CD8-positive, alpha-beta memory T cell (primary cell): ENCODE data around the gene SEPHS2. TPM values are rescaled to one million over a fixed set of nuclear protein-coding genes. Genes with fewer than 3 reads are reported as not detected.
"Not testable (repeated sequence)": the region's sequence is repeated elsewhere in the genome, so short reads cannot be mapped to it uniquely, and the experiment has no call there.

Experiments
- CTCF ChIA-PET: fragments of 350-600 bp; sonication (Branson Sonifier 250); formaldehyde crosslinking; loops from one replicate; lab custom pipeline; 2021; ENCODE audit warnings: antibody characterized with exemption; lab: Charles Lee
- POLR2A ChIA-PET: fragments of 350-600 bp; sonication (Branson Sonifier 250); formaldehyde crosslinking; loops from one replicate; lab custom pipeline; 2021; ENCODE audit warnings: antibody characterized with exemption; lab: Charles Lee
- DNase-seq, 5 donors: peaks; one replicate each; pipeline versions ENCODE4 v3.0.0 to v3.0.0-alpha.2; 2020 to 2022; ENCODE audit warnings: mixed read lengths in 1 of 5
- H3K27ac ChIP-seq: one replicate; pipeline ENCODE4 v1.7.0; 2013; ENCODE audit warnings: low read depth, mild to moderate bottlenecking, low read length, moderate library complexity
- H3K27me3 ChIP-seq: 2 replicates; pipeline ENCODE4 v1.7.0; 2013; ENCODE audit warnings: low read length, mild to moderate bottlenecking; ENCODE audit not compliant: insufficient read depth, poor library complexity, severe bottlenecking
- H3K36me3 ChIP-seq: 2 replicates; pipeline ENCODE4 v1.7.0; 2013; ENCODE audit warnings: mild to moderate bottlenecking, low read length, moderate library complexity; ENCODE audit not compliant: insufficient read depth
- H3K4me1 ChIP-seq: 2 replicates; pipeline ENCODE4 v1.7.0; 2013; ENCODE audit warnings: mild to moderate bottlenecking, low read length, moderate library complexity; ENCODE audit not compliant: insufficient read depth
- H3K4me3 ChIP-seq: 2 replicates; pipeline ENCODE4 v1.7.0; 2013; ENCODE audit warnings: mild to moderate bottlenecking, low read length
- H3K9me3 ChIP-seq: 2 replicates; pipeline ENCODE4 v1.7.0; 2013; ENCODE audit warnings: mild to moderate bottlenecking, low read length
- H3K27ac Mint-ChIP-seq, 8 donors: one replicate each; pipeline ENCODE4 v1.8.0; 2020 to 2021; ENCODE audit warnings: mixed read lengths in 8 of 8, mild to moderate bottlenecking in 6 of 8, inconsistent platforms in 3 of 8, moderate library complexity in 3 of 8
- H3K27me3 Mint-ChIP-seq, 2 donors: one replicate each; pipeline ENCODE4 v1.8.0; 2020 to 2021; ENCODE audit warnings: mixed read lengths in 2 of 2, mild to moderate bottlenecking in 1 of 2, moderate library complexity in 1 of 2
- H3K36me3 Mint-ChIP-seq, 3 donors: one replicate each; pipeline ENCODE4 v1.8.0; 2020 to 2021; ENCODE audit warnings: mixed read lengths in 3 of 3, inconsistent platforms in 1 of 3, mild to moderate bottlenecking in 1 of 3
- H3K4me1 Mint-ChIP-seq, 3 donors: one replicate each; pipeline ENCODE4 v1.8.0; 2020 to 2021; ENCODE audit warnings: mixed read lengths in 3 of 3, inconsistent platforms in 1 of 3, mild to moderate bottlenecking in 1 of 3
- H3K4me3 Mint-ChIP-seq, 7 donors: one replicate each; pipeline ENCODE4 v1.8.0; 2020 to 2021; ENCODE audit warnings: mixed read lengths in 7 of 7, mild to moderate bottlenecking in 6 of 7, moderate library complexity in 4 of 7, inconsistent platforms in 2 of 7
- H3K9me3 Mint-ChIP-seq, 5 donors: one replicate each; pipeline ENCODE4 v1.8.0; 2020 to 2022; ENCODE audit warnings: mixed read lengths in 5 of 5, mild to moderate bottlenecking in 3 of 5, moderate library complexity in 2 of 5, inconsistent platforms in 1 of 5
- polyA plus RNA-seq: library from polyadenylated mRNA; unstranded; fragments of 300-500 nt; fragmentation: Illumina TruSeq; gene quantifications from one replicate; pipeline ENCODE4 v1.2.3, GENCODE V29; 2021
- total RNA-seq, 2 experiments: library from RNA; stranded (reverse); gene quantifications; one replicate each; pipeline ENCODE4 v1.2.3, GENCODE V29; 2021

SEPHS2 gene
- total and polyA plus RNA-seq, 3 experiments from 2014 or later = 59.0 to 71.0 (median 68.2) TPM

GRCh38 chr16:30470632-30470995, 24.9 kb upstream of the SEPHS2 start:
- Histone ChIP-seq H3K9me3 (no peaks in the 10 kb centered on the region), H3K36me3 (peaks cover 5% of the 10 kb centered on the region), H3K4me3 (no peak overlapping the region), H3K27me3 (no peaks in the 10 kb centered on the region), H3K4me1 (peaks cover 57% of the 10 kb centered on the region), H3K27ac (no peak overlapping the region)
- ChIA-PET POLR2A (interaction anchor here (1.0 to 4.9 kb wide), 3 partner anchors 11 to 101 kb away, joined by 7 to 102 read pairs (median 29); partner anchors contain the start of gene ZNF688), CTCF (interaction anchor here (0.9 to 3.2 kb wide), 4 partner anchors 12 to 37 kb away, joined by 3 to 15 read pairs (median 3); no protein-coding TSS in a partner anchor)
- H3K4me1 Mint-ChIP-seq = peaks cover 45 to 70% (median 47%) of the 10 kb centered on the region in 3 donors
- H3K9me3 Mint-ChIP-seq = peaks cover 0 to 3% (median 0%) of the 10 kb centered on the region in 5 donors
- H3K36me3 Mint-ChIP-seq = peaks cover 6 to 33% (median 6%) of the 10 kb centered on the region in 3 donors
- DNase-seq = no peak
- peak overlapping the region in 5 of 7 donors; percentile 19 to 84 (median 63) for H3K4me3 Mint-ChIP-seq
- peak overlapping the region; percentile 26 to 99 (median 94) for H3K27ac Mint-ChIP-seq
- H3K27me3 Mint-ChIP-seq = no peaks in the 10 kb centered on the region

GRCh38 chr16:30470170-30470512, 24.5 kb upstream of the SEPHS2 start:
- ChIA-PET CTCF (interaction anchor here (0.9 to 3.2 kb wide), 4 partner anchors 11 to 36 kb away, joined by 3 to 15 read pairs (median 3); no protein-coding TSS in a partner anchor), POLR2A (interaction anchor here (1.0 to 4.9 kb wide), 2 partner anchors 11 to 101 kb away, joined by 7 to 102 read pairs; partner anchors contain the start of gene ZNF688)
- Mint-ChIP-seq H3K4me3 (peak overlapping the region in 5 of 7 donors; percentile 36 to 59 (median 44)), H3K27me3 (no peaks in the 10 kb centered on the region), H3K9me3 (peaks cover 0 to 3% (median 0%) of the 10 kb centered on the region in 5 donors), H3K4me1 (peaks cover 41 to 67% (median 44%) of the 10 kb centered on the region in 3 donors), H3K36me3 (peaks cover 3 to 28% (median 4%) of the 10 kb centered on the region in 3 donors), H3K27ac (peak overlapping the region; percentile 82 to 96 (median 90))
- no peak for DNase-seq
- Histone ChIP-seq H3K27ac (no peak overlapping the region), H3K9me3 (no peaks in the 10 kb centered on the region), H3K27me3 (no peaks in the 10 kb centered on the region), H3K4me3 (no peak overlapping the region), H3K4me1 (peaks cover 54% of the 10 kb centered on the region), H3K36me3 (peaks cover 2% of the 10 kb centered on the region)

GRCh38 chr16:30464078-30464477, 18.4 kb upstream of the SEPHS2 start:
- no peaks in the 10 kb centered on the region for H3K36me3 Mint-ChIP-seq
- H3K4me1 Mint-ChIP-seq = peaks cover 18 to 53% (median 28%) of the 10 kb centered on the region in 3 donors
- DNase-seq = no peak
- H3K27me3 Mint-ChIP-seq = no peaks in the 10 kb centered on the region
- H3K4me3 Mint-ChIP-seq = no peak overlapping the region
- ChIA-PET CTCF (interaction anchor here (1.0 kb wide), 1 partner anchor 46 kb away, joined by 3 read pairs; no protein-coding TSS in a partner anchor), POLR2A (interaction anchor here (0.5 kb wide), 1 partner anchor 744 kb away, joined by 5 read pairs; no protein-coding TSS in a partner anchor)
- Histone ChIP-seq H3K27ac (no peak overlapping the region), H3K4me3 (no peak overlapping the region), H3K9me3 (no peaks in the 10 kb centered on the region), H3K4me1 (peaks cover 16% of the 10 kb centered on the region), H3K27me3 (no peaks in the 10 kb centered on the region), H3K36me3 (no peaks in the 10 kb centered on the region)
- peak overlapping the region in 4 of 8 donors; percentile 19 to 79 (median 54) for H3K27ac Mint-ChIP-seq
- no peaks in the 10 kb centered on the region for H3K9me3 Mint-ChIP-seq

- not testable (repeated sequence) for H3K4me3 ChIP-seq, H3K4me3 Mint-ChIP-seq, H3K27ac ChIP-seq, H3K36me3 Mint-ChIP-seq, H3K36me3 ChIP-seq, H3K27me3 ChIP-seq, H3K9me3 ChIP-seq, H3K27me3 Mint-ChIP-seq, H3K9me3 Mint-ChIP-seq, DNase-seq
- CTCF ChIA-PET = interaction anchor here (0.9 to 4.4 kb wide), 3 partner anchors 12 to 31 kb away, joined by 4 to 32 read pairs (median 13); partner anchors contain the start of genes DCTPP1 and ITGAL
- H3K4me1 ChIP-seq = peaks cover 34% of the 10 kb centered on the region
- H3K4me1 Mint-ChIP-seq = peaks cover 34 to 68% (median 54%) of the 10 kb centered on the region in 3 donors
- POLR2A ChIA-PET = interaction anchor here (0.7 to 6.2 kb wide), 2 partner anchors 11 to 41 kb away, joined by 10 to 102 read pairs; partner anchors contain the start of gene ITGAL
- peak overlapping the region in 1 of 8 donors; percentile 38 for H3K27ac Mint-ChIP-seq
These were observed 15.8 kb upstream of the SEPHS2 start for GRCh38 chr16:30461426-30461825.

- H3K36me3 ChIP-seq = no peaks in the 10 kb centered on the region
- H3K9me3 ChIP-seq = no peaks in the 10 kb centered on the region
- DNase-seq = no peak
- no peak overlapping the region for H3K4me3 ChIP-seq
- H3K4me1 ChIP-seq = peaks cover 25% of the 10 kb centered on the region
- ChIA-PET POLR2A (interaction anchor here (0.5 to 6.2 kb wide), 11 partner anchors 9 to 490 kb away, joined by 3 to 102 read pairs (median 5); partner anchors contain the start of gene ITGAL), CTCF (interaction anchor here (1.0 to 4.4 kb wide), 8 partner anchors 10 to 139 kb away, joined by 3 to 43 read pairs (median 16); partner anchors contain the start of genes DCTPP1, ITGAL and SEPHS2)
- H3K27me3 Mint-ChIP-seq = no peaks in the 10 kb centered on the region
- peak overlapping the region in 3 of 7 donors; percentile 70 to 87 (median 73) for H3K4me3 Mint-ChIP-seq
- peaks cover 38 to 69% (median 57%) of the 10 kb centered on the region in 3 donors for H3K4me1 Mint-ChIP-seq
- no peak overlapping the region for H3K27ac ChIP-seq
- H3K36me3 Mint-ChIP-seq = no peaks in the 10 kb centered on the region
- no peaks in the 10 kb centered on the region for H3K9me3 Mint-ChIP-seq
- H3K27me3 ChIP-seq = no peaks in the 10 kb centered on the region
- H3K27ac Mint-ChIP-seq = peak overlapping the region in 7 of 8 donors; percentile 23 to 92 (median 80)
These were observed 13.8 kb upstream of the SEPHS2 start for GRCh38 chr16:30459456-30459855.

- Histone ChIP-seq H3K27ac (no peak overlapping the region), H3K4me3 (peak overlapping the region; percentile 18), H3K27me3 (no peaks in the 10 kb centered on the region), H3K4me1 (peaks cover 25% of the 10 kb centered on the region), H3K9me3 (no peaks in the 10 kb centered on the region), H3K36me3 (no peaks in the 10 kb centered on the region)
- peak; percentile 50 to 89 (median 71) for DNase-seq
- no peaks in the 10 kb centered on the region for H3K36me3 Mint-ChIP-seq
- ChIA-PET POLR2A (interaction anchor here (0.6 to 6.2 kb wide), 11 partner anchors 9 to 113 kb away, joined by 3 to 102 read pairs (median 4); partner anchors contain the start of genes DCTPP1 and ITGAL), CTCF (interaction anchor here (1.0 to 4.4 kb wide), 9 partner anchors 9 to 140 kb away, joined by 3 to 43 read pairs (median 16); partner anchors contain the start of genes DCTPP1, ITGAL and SEPHS2)
- no peaks in the 10 kb centered on the region for H3K27me3 Mint-ChIP-seq
- H3K4me3 Mint-ChIP-seq = peak overlapping the region; percentile 41 to 82 (median 70)
- H3K27ac Mint-ChIP-seq = peak overlapping the region; percentile 68 to 95 (median 89)
- H3K4me1 Mint-ChIP-seq = peaks cover 41 to 72% (median 63%) of the 10 kb centered on the region in 3 donors
- no peaks in the 10 kb centered on the region for H3K9me3 Mint-ChIP-seq
These were observed 13.1 kb upstream of the SEPHS2 start for GRCh38 chr16:30458561-30459394.

- no peak overlapping the region for H3K4me3 ChIP-seq
- H3K9me3 Mint-ChIP-seq = no peaks in the 10 kb centered on the region
- no peaks in the 10 kb centered on the region for H3K36me3 Mint-ChIP-seq
- H3K9me3 ChIP-seq = no peaks in the 10 kb centered on the region
- H3K27ac ChIP-seq = no peak overlapping the region
- H3K27me3 ChIP-seq = no peaks in the 10 kb centered on the region
- H3K4me3 Mint-ChIP-seq = peak overlapping the region; percentile 41 to 82 (median 70)
- H3K36me3 ChIP-seq = no peaks in the 10 kb centered on the region
- DNase-seq = no peak
- peak overlapping the region; percentile 68 to 95 (median 92) for H3K27ac Mint-ChIP-seq
- H3K4me1 Mint-ChIP-seq = peaks cover 38 to 67% (median 61%) of the 10 kb centered on the region in 3 donors
- no peaks in the 10 kb centered on the region for H3K27me3 Mint-ChIP-seq
- CTCF ChIA-PET = interaction anchor here (1.0 to 4.4 kb wide), 10 partner anchors 8 to 34 kb away, joined by 3 to 43 read pairs (median 16); partner anchors contain the start of genes DCTPP1, ITGAL and SEPHS2
- POLR2A ChIA-PET = interaction anchor here (0.8 to 6.2 kb wide), 6 partner anchors 8 to 114 kb away, joined by 3 to 102 read pairs (median 10); partner anchors contain the start of genes DCTPP1 and ITGAL
- H3K4me1 ChIP-seq = peaks cover 25% of the 10 kb centered on the region
These were observed 12.3 kb upstream of the SEPHS2 start for GRCh38 chr16:30457743-30458560.
